Measurements from ENCODE around the gene HNF4A.

Gene HNF4A

GRCh38 chr20:44406572-44407137 is 51.2 kb downstream of the HNF4A start:
- DNase-seq, result no peak

GRCh38 chr20:44407402-44408184 is 52.1 kb downstream of the HNF4A start:
- peak; percentile 87 for DNase-seq

GRCh38 chr20:44409132-44409600 is 53.7 kb downstream of the HNF4A start:
- DNase-seq, result peak; percentile 49

- no peak for DNase-seq
Observed at GRCh38 chr20:44410583-44411019, 55.1 kb downstream of the HNF4A start.

GRCh38 chr20:44411020-44411756 is 55.7 kb downstream of the HNF4A start:
- no peak for DNase-seq

- no peak for DNase-seq
Observed at GRCh38 chr20:44411757-44412401, 56.4 kb downstream of the HNF4A start.

- no peak for DNase-seq
Observed at GRCh38 chr20:44412402-44413144, 57.1 kb downstream of the HNF4A start.

- DNase-seq, result no peak
Observed at GRCh38 chr20:44413575-44414345, 58.3 kb downstream of the HNF4A start.

- DNase-seq, result no peak
Observed at GRCh38 chr20:44414346-44414714, 58.8 kb downstream of the HNF4A start.

GRCh38 chr20:44414808-44415207 is 59.3 kb downstream of the HNF4A start:
- DNase-seq, result no peak

GRCh38 chr20:44415833-44416715 is 60.6 kb downstream of the HNF4A start:
- DNase-seq, result no peak

GRCh38 chr20:44418069-44418905 is 62.8 kb downstream of the HNF4A start:
- no peak for DNase-seq

GRCh38 chr20:44419131-44419844 is 63.8 kb downstream of the HNF4A start:
- DNase-seq, result no peak

- DNase-seq, result no peak
Observed at GRCh38 chr20:44420497-44420896, 65.0 kb downstream of the HNF4A start.

- peak; percentile 68 for DNase-seq
Observed at GRCh38 chr20:44422083-44422482, 66.6 kb downstream of the HNF4A start.

- no peak for DNase-seq
Observed at GRCh38 chr20:44423480-44423879, 68.0 kb downstream of the HNF4A start.

- DNase-seq, result no peak
Observed at GRCh38 chr20:44424039-44424495, 68.6 kb downstream of the HNF4A start.

GRCh38 chr20:44425923-44426322 is 70.4 kb downstream of the HNF4A start:
- no peak for DNase-seq

All from NCI-H226 (cell line).